Activated T-cell treated with anti-CD3 and anti-CD28 coated beads, Interleukin-2, amount 50 U/mL, for 1 hour (primary cell): Measurements from ENCODE around the gene L3MBTL1.
"Not testable (repeated sequence)": the region's sequence is repeated elsewhere in the genome, so short reads cannot be mapped to it uniquely, and the experiment has no call there.

ENCODE experiments used
- DNase-seq: peaks from one replicate; pipeline ENCODE4 v3.0.0-alpha.2; 2020

The L3MBTL1 gene

GRCh38 chr20:43560974-43561373 is 53.5 kb downstream of the L3MBTL1 start:
- DNase-seq: no peak

GRCh38 chr20:43563429-43563828 is 55.9 kb downstream of the L3MBTL1 start:
- DNase-seq: no peak

GRCh38 chr20:43563991-43564390 is 56.5 kb downstream of the L3MBTL1 start:
- no peak for DNase-seq

- no peak for DNase-seq
Observed at GRCh38 chr20:43564455-43564854, 57.0 kb downstream of the L3MBTL1 start.

- DNase-seq: no peak
Observed at GRCh38 chr20:43564993-43565757, 57.7 kb downstream of the L3MBTL1 start.

- no peak for DNase-seq
Observed at GRCh38 chr20:43565758-43566104, 58.2 kb downstream of the L3MBTL1 start.

- DNase-seq: no peak
Observed at GRCh38 chr20:43567477-43567876, 60.0 kb downstream of the L3MBTL1 start.

GRCh38 chr20:43568706-43569105 is 61.2 kb downstream of the L3MBTL1 start:
- no peak for DNase-seq

GRCh38 chr20:43569282-43569681 is 61.8 kb downstream of the L3MBTL1 start:
- DNase-seq: no peak

- DNase-seq: no peak
Observed at GRCh38 chr20:43570496-43570895, 63.0 kb downstream of the L3MBTL1 start.

GRCh38 chr20:43571310-43571709 is 63.8 kb downstream of the L3MBTL1 start:
- no peak for DNase-seq

GRCh38 chr20:43571771-43572170 is 64.3 kb downstream of the L3MBTL1 start:
- DNase-seq: no peak

- no peak for DNase-seq
Observed at GRCh38 chr20:43572891-43573290, 65.4 kb downstream of the L3MBTL1 start.

- no peak for DNase-seq
Observed at GRCh38 chr20:43576108-43576507, 68.6 kb downstream of the L3MBTL1 start.

- no peak for DNase-seq
Observed at GRCh38 chr20:43579861-43580793, 72.6 kb downstream of the L3MBTL1 start.

- DNase-seq: no peak
Observed at GRCh38 chr20:43583133-43583864, 75.8 kb downstream of the L3MBTL1 start.

GRCh38 chr20:43583982-43584432 is 76.5 kb downstream of the L3MBTL1 start:
- DNase-seq: no peak

- no peak for DNase-seq
Observed at GRCh38 chr20:43584448-43585136, 77.1 kb downstream of the L3MBTL1 start.

- no peak for DNase-seq
Observed at GRCh38 chr20:43586641-43587040, 79.1 kb downstream of the L3MBTL1 start.

GRCh38 chr20:43588526-43588925 is 81.0 kb downstream of the L3MBTL1 start:
- DNase-seq: not testable (repeated sequence)

GRCh38 chr20:43590036-43590391 is 82.5 kb downstream of the L3MBTL1 start:
- no peak for DNase-seq

GRCh38 chr20:43590392-43591303 is 83.2 kb downstream of the L3MBTL1 start, which contains the start of gene IFT52:
Gene IFT52 (plus strand): TSS chr20:43590937. CDS start chr20:43594699, 3,762 bp downstream.
- DNase-seq: peak; percentile 89
